ENCODE data around the gene MAP7.

The MAP7 gene

DNA sequence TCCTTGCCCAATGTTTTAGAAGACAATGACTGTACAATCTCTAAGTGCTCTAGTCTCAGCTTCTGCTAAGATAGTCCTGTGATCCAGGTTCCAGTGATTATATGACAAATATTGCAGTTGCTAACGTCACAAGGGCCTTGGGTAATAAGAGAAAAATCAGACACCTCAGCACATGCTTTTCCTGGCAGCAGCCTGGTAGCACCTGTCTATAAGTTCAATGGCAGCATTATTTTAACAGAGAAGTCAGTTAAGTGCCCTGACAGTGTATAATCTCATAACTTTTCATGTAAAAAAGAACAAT lies 139.2 kb downstream of the MAP7 start:
- Histone ChIP-seq H3K9me3 (no peaks in the 10 kb centered on the region), H3K27ac (no peak overlapping the region), H3K4me1 (ENCODE audit: control insufficient read depth in 1 of 2, insufficient read depth in 1 of 2, low read depth in 1 of 2, low read length in 1 of 2) (peaks cover 4 to 16% of the 10 kb centered on the region in 2 experiments), H3K27me3 (no peaks in the 10 kb centered on the region), H3K4me3 (ENCODE audit: low read depth in 1 of 2, low read length in 1 of 2) (no peak overlapping the region), H3K36me3 (no peaks in the 10 kb centered on the region)
- TF ChIP-seq, protein P1, sequence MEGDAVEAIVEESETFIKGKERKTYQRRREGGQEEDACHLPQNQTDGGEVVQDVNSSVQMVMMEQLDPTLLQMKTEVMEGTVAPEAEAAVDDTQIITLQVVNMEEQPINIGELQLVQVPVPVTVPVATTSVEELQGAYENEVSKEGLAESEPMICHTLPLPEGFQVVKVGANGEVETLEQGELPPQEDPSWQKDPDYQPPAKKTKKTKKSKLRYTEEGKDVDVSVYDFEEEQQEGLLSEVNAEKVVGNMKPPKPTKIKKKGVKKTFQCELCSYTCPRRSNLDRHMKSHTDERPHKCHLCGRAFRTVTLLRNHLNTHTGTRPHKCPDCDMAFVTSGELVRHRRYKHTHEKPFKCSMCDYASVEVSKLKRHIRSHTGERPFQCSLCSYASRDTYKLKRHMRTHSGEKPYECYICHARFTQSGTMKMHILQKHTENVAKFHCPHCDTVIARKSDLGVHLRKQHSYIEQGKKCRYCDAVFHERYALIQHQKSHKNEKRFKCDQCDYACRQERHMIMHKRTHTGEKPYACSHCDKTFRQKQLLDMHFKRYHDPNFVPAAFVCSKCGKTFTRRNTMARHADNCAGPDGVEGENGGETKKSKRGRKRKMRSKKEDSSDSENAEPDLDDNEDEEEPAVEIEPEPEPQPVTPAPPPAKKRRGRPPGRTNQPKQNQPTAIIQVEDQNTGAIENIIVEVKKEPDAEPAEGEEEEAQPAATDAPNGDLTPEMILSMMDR (IDR thresholded peaks at IDR 0.05): no peak

DNA sequence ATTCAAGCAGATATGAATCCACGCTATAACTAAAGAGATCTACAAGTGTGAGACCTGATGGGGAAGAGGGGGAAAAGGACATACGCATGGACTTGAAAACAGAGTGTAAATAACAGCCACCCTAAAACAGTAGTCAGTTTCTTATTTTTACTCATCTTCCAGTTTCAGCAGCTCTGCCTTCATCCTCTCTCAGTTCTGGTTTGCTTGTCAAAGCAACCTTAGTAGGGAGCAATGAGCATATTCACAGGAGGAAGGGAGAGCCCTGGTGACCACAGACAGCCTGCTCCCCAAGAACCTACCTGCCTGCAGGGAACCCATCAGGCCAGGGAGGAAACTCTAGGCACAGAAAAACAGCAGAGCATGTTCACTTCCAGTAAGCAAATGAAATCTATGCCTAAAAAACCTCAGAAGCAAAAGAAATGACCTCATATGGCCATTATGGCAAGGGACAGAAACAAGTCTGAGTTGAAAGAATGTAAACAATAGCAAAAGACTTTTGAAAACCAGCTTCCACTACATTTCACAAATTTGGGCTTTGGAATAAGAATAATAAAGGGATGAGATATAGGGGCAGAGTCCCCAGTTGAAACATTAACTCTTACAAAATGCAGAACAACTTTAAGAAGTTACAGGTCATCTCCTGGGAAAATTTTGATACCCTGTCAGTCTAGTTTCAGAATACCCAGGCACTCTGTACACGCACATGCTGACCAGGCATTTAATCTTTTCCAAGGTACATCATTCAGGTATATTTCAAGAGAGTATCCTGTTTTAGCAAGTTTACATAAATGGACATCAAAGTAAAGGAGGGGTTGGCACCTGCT lies 139.8 kb downstream of the MAP7 start:
- H3K27ac ChIP-seq: no peak overlapping the region
- no peak overlapping the region for H3K4me3 ChIP-seq (ENCODE audit: low read depth in 1 of 2, low read length in 1 of 2)
- TF ChIP-seq, protein P1 (IDR thresholded peaks at IDR 0.05): no peak

DNA sequence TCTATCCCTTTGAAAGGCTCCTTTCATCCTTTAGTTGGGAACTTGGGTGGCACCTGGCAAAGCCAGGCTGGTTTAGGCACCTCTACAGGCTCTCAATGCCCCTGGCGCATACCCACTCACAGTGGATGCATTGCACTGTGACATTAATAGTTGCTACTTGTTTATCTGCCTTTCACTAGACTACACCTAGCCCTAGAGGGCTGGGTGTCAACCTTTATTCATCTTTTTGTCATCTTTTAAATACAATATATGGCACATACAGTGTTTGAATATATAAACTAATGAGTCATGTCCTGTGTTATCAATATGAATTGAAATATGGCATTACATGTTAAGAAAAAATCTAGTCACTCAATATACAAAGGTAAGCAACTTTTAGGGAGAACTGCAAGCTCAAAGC lies 140.6 kb downstream of the MAP7 start:
- H3K27ac ChIP-seq: no peak overlapping the region
- peaks cover 12 to 17% of the 10 kb centered on the region in 2 experiments for H3K4me1 ChIP-seq (ENCODE audit: control insufficient read depth in 1 of 2, insufficient read depth in 1 of 2, low read depth in 1 of 2, low read length in 1 of 2)
- TF ChIP-seq, protein P1 (IDR thresholded peaks at IDR 0.05): no peak
- no peaks in the 10 kb centered on the region for H3K27me3 ChIP-seq
- no peak overlapping the region for H3K4me3 ChIP-seq (ENCODE audit: low read depth in 1 of 2, low read length in 1 of 2)
- H3K9me3 ChIP-seq: no peaks in the 10 kb centered on the region
- H3K36me3 ChIP-seq: no peaks in the 10 kb centered on the region

More for the DNA sequence above, 139.8 kb downstream of the MAP7 start:
- Histone ChIP-seq H3K9me3 (no peaks in the 10 kb centered on the region), H3K4me1 (ENCODE audit: control insufficient read depth in 1 of 2, insufficient read depth in 1 of 2, low read depth in 1 of 2, low read length in 1 of 2) (peaks cover 9 to 16% of the 10 kb centered on the region in 2 experiments), H3K27me3 (no peaks in the 10 kb centered on the region), H3K36me3 (no peaks in the 10 kb centered on the region)

DNA sequence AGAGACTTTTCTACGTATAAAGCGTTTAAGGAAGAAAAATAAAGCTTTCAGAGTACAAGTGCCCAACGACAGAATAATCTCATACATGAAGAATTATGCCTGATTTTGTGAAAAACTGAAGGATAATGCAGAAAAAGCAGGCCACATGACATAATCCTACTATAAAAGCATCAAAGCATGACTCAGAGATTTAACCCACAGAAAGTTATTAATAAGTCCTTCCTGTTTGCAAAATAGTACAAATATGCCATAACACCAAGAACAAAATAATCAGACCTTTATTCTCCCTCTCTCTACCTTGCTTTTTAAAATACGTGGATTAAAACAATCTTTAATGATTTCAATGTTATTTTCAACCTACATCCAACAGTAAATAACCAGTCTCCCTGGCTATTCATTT lies 142.0 kb downstream of the MAP7 start:
- Histone ChIP-seq H3K4me1 (ENCODE audit: control insufficient read depth in 1 of 2, insufficient read depth in 1 of 2, low read depth in 1 of 2, low read length in 1 of 2) (peaks cover 12 to 17% of the 10 kb centered on the region in 2 experiments), H3K9me3 (no peaks in the 10 kb centered on the region), H3K4me3 (ENCODE audit: low read depth in 1 of 2, low read length in 1 of 2) (no peak overlapping the region), H3K27me3 (no peaks in the 10 kb centered on the region), H3K36me3 (no peaks in the 10 kb centered on the region), H3K27ac (no peak overlapping the region)
- TF ChIP-seq, protein P1 (IDR thresholded peaks at IDR 0.05): no peak

DNA sequence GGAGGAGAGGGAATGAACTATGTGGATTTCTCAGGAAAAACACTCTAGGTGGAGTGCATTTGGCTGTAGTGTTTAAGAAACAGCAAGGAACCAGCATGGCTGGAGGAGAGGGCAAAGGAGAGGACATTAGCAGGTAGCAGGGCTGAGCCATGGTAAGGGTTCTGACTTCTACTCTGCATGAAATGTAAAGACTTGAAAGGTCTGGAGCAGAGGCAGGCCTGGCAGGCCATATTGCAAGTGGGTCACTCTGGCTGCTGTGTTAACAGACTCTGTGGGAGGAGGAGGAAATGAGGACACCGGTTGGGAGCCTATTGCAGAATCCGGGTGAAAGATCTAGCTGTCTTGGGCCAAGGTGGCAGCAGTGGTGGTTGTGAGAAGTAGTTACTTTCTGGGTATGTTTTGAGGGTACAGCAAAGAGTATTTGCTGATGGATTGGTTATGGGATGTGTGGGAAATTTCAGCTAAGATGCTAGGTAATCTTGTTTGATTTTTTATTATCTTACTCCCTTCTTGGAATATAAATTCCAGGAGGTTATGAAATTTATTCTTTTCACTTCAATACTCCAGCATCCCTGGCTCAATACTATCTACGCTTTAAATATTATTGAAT lies 144.7 kb downstream of the MAP7 start:
- Histone ChIP-seq H3K9me3 (no peaks in the 10 kb centered on the region), H3K36me3 (no peaks in the 10 kb centered on the region), H3K4me3 (ENCODE audit: low read depth in 1 of 2, low read length in 1 of 2) (no peak overlapping the region), H3K27ac (peak overlapping the region; percentile 48), H3K27me3 (no peaks in the 10 kb centered on the region), H3K4me1 (ENCODE audit: control insufficient read depth in 1 of 2, insufficient read depth in 1 of 2, low read depth in 1 of 2, low read length in 1 of 2) (peaks cover 12 to 17% of the 10 kb centered on the region in 2 experiments)
- TF ChIP-seq, protein P1 (IDR thresholded peaks at IDR 0.05): no peak
